Hepatocyte (in vitro differentiated cells): ENCODE data around the gene SP2. TPM values are rescaled to one million over a fixed set of nuclear protein-coding genes. Genes with fewer than 3 reads are reported as not detected.

Experiments used
- DNase-seq: peaks from one replicate; pipeline ENCODE4 v3.0.0-alpha.2; 2016; ENCODE audit warnings: low spot score
- H2AFZ ChIP-seq: fragments of 200-600 bp; sonication (generic); 2 replicates; pipeline ENCODE4 v1.6.0; 2016; ENCODE audit warnings: antibody characterized with exemption, mild to moderate bottlenecking
- H3K27ac ChIP-seq: fragments of 200-600 bp; sonication (generic); 2 replicates; pipeline ENCODE4 v1.5.1; 2016; ENCODE audit warnings: mild to moderate bottlenecking
- H3K27me3 ChIP-seq: fragments of 200-600 bp; sonication (generic); 2 replicates; pipeline ENCODE4 v1.6.1; 2016
- H3K36me3 ChIP-seq: fragments of 200-600 bp; sonication (generic); replicated peaks from 2 replicates; pipeline ENCODE4 v1.5.1; 2016; ENCODE audit warnings: low read depth; ENCODE audit not compliant: insufficient read depth
- H3K4me1 ChIP-seq: fragments of 200-600 bp; sonication (generic); 2 replicates; pipeline ENCODE4 v1.5.1; 2016; ENCODE audit warnings: mild to moderate bottlenecking, moderate library complexity; ENCODE audit not compliant: insufficient read depth
- H3K4me2 ChIP-seq: fragments of 200-600 bp; sonication (generic); 2 replicates; pipeline ENCODE4 v1.6.0; 2016
- H3K4me3 ChIP-seq: fragments of 200-600 bp; sonication (generic); 2 replicates; pipeline ENCODE4 v1.5.1; 2016; ENCODE audit warnings: mild to moderate bottlenecking
- H3K79me2 ChIP-seq: fragments of 200-600 bp; sonication (generic); 2 replicates; pipeline ENCODE4 v1.6.0; 2017; ENCODE audit warnings: mild to moderate bottlenecking
- H3K9me2 ChIP-seq: fragments of 200-600 bp; sonication (generic); replicated peaks from 2 replicates; pipeline ENCODE4 v1.6.0; 2017; ENCODE audit warnings: mild to moderate bottlenecking; ENCODE audit not compliant: insufficient read depth
- H3K9me3 ChIP-seq: fragments of 200-600 bp; sonication (generic); 2 replicates; pipeline ENCODE4 v1.5.1; 2016; ENCODE audit warnings: low read depth, mild to moderate bottlenecking
- H4K20me1 ChIP-seq: fragments of 200-600 bp; sonication (generic); 2 replicates; pipeline ENCODE4 v1.6.0; 2016; ENCODE audit warnings: mild to moderate bottlenecking; ENCODE audit not compliant: insufficient read depth, poor library complexity, severe bottlenecking
- CTCF ChIP-seq: fragments of 200-600 bp; sonication (generic); IDR thresholded peaks from 2 replicates; pipeline ENCODE4 v1.5.1; 2016; ENCODE audit warnings: antibody characterized with exemption, mild to moderate bottlenecking; ENCODE audit not compliant: poor library complexity
- EZH2 ChIP-seq: fragments of 200-600 bp; sonication (generic); IDR thresholded peaks from 2 replicates; pipeline ENCODE4 v1.6.1; 2016; ENCODE audit warnings: antibody characterized with exemption, mild to moderate bottlenecking, borderline replicate concordance
- EZH2phosphoT487 ChIP-seq: fragments of 200-600 bp; sonication (generic); IDR thresholded peaks from one replicate; pipeline ENCODE4 v1.6.1; 2018; ENCODE audit warnings: antibody characterized with exemption, mild to moderate bottlenecking, low read depth, moderate library complexity; ENCODE audit not compliant: unreplicated experiment, severe bottlenecking
- WGBS: methylation state at CpG from one replicate; pipeline ENCODE4 v1.1.6; 2016; ENCODE audit warnings: low lambda C conversion rate; ENCODE audit errors: missing lambda C conversion rate; 5-methylcytosine and 5-hydroxymethylcytosine counted together
- polyA plus RNA-seq: library from polyadenylated mRNA; unstranded; fragments of >200 nt; fragmentation: Nextera tagmentation; extraction: Ambion mirVana; gene quantifications from 2 replicates; pipeline ENCODE4 v1.2.1, GENCODE V29; 2016
- total RNA-seq: library from RNA; depleted of rRNA; stranded (reverse); fragments of >200 nt; gene quantifications from 2 replicates; pipeline ENCODE4 v1.2.3, GENCODE V29; 2014

SP2 gene
- total and polyA plus RNA-seq, 2 experiments from 2014 or later = 1.5 to 10.6 TPM

- no peak for DNase-seq
- Histone ChIP-seq H3K36me3 (no peaks in the 10 kb centered on the region), H3K27me3 (peaks cover 53% of the 10 kb centered on the region), H3K9me2 (no peaks in the 10 kb centered on the region), H3K79me2 (no peaks in the 10 kb centered on the region), H3K9me3 (no peaks in the 10 kb centered on the region), H3K4me3 (no peak overlapping the region), H4K20me1 (no peaks in the 10 kb centered on the region), H3K4me2 (no peak overlapping the region), H3K4me1 (peaks cover 5% of the 10 kb centered on the region), H2AFZ (no peak overlapping the region), H3K27ac (no peak overlapping the region)
- WGBS = 37% methylated on average over 3 of the region's 3 CpGs
- TF ChIP-seq EZH2phosphoT487 = no peak
- no peak for TF ChIP-seq EZH2
- TF ChIP-seq CTCF = no peak
These were observed 40.3 kb upstream of the SP2 start for GRCh38 chr17:47855737-47856136.

DNA sequence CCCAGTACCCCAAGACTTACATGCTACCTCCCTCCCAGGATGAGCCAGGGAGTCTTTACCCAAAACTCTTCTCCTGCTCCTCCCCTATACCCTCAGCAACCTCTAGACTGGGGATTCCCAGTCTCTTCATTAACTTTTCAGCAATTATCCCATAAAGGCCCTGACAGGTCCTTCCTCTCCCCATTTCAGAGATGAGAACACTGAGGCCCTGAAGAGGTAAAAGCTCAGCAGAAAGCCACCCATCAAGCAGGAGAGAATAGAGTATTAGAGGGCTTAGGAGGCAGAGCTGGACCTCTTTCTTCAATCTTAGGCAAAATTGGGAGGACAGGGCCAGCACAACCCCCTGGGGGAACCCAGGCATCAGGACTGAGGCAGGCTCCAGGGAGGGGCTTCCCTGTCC, 39.2 kb upstream of the SP2 start:
- no peaks in the 10 kb centered on the region for H3K4me1 ChIP-seq
- H3K27ac ChIP-seq = no peak overlapping the region
- H4K20me1 ChIP-seq = no peaks in the 10 kb centered on the region
- H3K4me2 ChIP-seq = no peak overlapping the region
- TF ChIP-seq CTCF (no peak), EZH2 (no peak), EZH2phosphoT487 (no peak)
- no peak overlapping the region for H3K4me3 ChIP-seq
- H3K79me2 ChIP-seq = no peaks in the 10 kb centered on the region
- H2AFZ ChIP-seq = no peak overlapping the region
- H3K9me3 ChIP-seq = no peaks in the 10 kb centered on the region
- no peaks in the 10 kb centered on the region for H3K36me3 ChIP-seq
- DNase-seq = no peak
- no peaks in the 10 kb centered on the region for H3K9me2 ChIP-seq
- H3K27me3 ChIP-seq = peaks cover 51% of the 10 kb centered on the region

DNA sequence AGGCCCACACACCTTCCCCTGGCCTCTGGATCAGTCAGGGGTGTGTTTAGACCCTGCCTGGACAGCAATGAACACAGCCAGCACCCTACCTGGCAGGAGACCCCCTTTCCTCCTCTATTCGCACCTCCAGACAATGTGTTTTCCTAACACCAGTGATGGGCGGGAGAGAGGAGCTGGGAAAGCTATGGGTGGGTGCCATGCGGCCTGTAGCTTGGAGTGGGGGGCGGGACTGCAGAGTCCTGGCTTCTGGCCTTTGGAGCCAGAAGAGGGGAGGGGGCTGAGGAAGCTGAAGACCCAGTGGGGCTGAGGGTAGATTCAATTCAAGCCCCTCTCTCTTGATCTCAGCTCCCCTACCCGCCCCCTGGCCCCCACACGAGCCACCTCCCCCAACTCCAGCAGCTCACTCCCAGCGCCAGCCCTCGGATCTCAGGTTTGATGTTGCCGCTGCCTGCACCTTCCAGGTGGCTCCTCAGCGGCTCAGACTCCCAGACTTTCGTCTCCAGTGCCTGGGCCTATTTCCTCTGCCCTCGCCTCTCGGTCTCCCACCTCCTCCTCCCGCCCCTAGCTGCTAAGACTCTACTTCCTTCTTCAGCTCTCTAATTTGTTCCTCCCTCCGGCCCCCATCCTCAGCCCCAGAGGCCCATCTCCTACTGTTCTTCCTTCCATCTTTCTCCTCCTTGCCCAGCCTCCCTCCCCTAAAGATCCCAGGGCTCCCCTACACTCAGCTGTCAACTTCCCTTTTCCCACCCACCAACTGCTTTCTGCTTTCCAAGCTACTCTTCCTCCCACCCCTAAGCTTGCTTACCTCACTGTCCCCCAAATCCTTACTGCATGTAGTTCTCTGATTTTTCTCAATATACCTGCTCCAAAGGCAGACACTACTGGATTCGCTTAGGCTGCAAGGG, 38.2 kb upstream of the SP2 start:
- no peak for DNase-seq
- no peak overlapping the region for H3K27ac ChIP-seq
- no peaks in the 10 kb centered on the region for H3K9me2 ChIP-seq
- H3K9me3 ChIP-seq = no peaks in the 10 kb centered on the region
- TF ChIP-seq EZH2 (no peak), EZH2phosphoT487 (no peak), CTCF (no peak)
- H3K79me2 ChIP-seq = no peaks in the 10 kb centered on the region
- no peak overlapping the region for H3K4me2 ChIP-seq
- no peak overlapping the region for H2AFZ ChIP-seq
- no peaks in the 10 kb centered on the region for H4K20me1 ChIP-seq
- peaks cover 41% of the 10 kb centered on the region for H3K27me3 ChIP-seq
- H3K4me3 ChIP-seq = no peak overlapping the region
- peaks cover 3% of the 10 kb centered on the region for H3K4me1 ChIP-seq
- WGBS = 77% methylated on average over 8 of the region's 16 CpGs
- no peaks in the 10 kb centered on the region for H3K36me3 ChIP-seq
